ENCODE data around the gene TBX3.

The TBX3 gene

DNA sequence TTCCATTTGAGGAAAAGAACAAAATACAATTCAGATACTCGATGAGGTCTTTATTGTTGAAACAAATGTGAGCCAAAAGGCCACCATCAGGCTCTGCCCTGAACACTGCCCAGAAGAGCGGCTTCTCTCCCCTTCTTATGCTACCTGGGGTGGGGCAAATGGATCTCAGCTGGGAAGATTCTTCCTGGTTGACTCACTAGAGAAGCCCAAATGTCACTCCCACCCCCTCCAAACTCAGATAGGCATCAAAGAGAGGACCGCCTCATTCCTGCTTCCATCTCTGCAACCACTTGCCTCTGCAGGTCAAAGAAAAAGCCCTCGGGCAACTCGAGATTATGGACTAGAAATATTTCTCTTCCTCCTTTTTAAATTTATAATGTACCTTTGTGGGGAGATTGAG lies 55.8 kb downstream of the TBX3 start:
- Histone ChIP-seq H3K27ac (ENCODE audit: low read length) (no peak overlapping the region), H4K20me1 (ENCODE audit: insufficient read depth, low read length) (no peaks in the 10 kb centered on the region), H3K4me1 (ENCODE audit: insufficient read depth, low read length) (no peaks in the 10 kb centered on the region), H3K79me2 (ENCODE audit: insufficient read depth, low read length) (no peaks in the 10 kb centered on the region), H3K4me2 (ENCODE audit: insufficient read depth, low read length) (no peak overlapping the region), H3K4me3 (ENCODE audit: low read depth in 1 of 2, low read length in 2 of 2) (no peak overlapping the region), H2AFZ (ENCODE audit: low read depth, low read length) (no peak overlapping the region), H3K9ac (ENCODE audit: low read depth, low read length) (no peak overlapping the region), H3K36me3 (ENCODE audit: insufficient read depth, low read length) (no peaks in the 10 kb centered on the region), H3K9me3 (ENCODE audit: insufficient read depth, low read length, severe bottlenecking) (no peaks in the 10 kb centered on the region), H3K27me3 (ENCODE audit: insufficient read depth, low read length, poor library complexity) (no peaks in the 10 kb centered on the region)
- DNase-seq (no peak), ATAC-seq (ENCODE audit: insufficient read depth, low read depth) (no peak)
- no peak for TF ChIP-seq EZH2 (IDR thresholded peaks at IDR 0.05; ENCODE audit: borderline replicate concordance, low read depth, low read length, severe bottlenecking)
- TF ChIP-seq, protein P1, sequence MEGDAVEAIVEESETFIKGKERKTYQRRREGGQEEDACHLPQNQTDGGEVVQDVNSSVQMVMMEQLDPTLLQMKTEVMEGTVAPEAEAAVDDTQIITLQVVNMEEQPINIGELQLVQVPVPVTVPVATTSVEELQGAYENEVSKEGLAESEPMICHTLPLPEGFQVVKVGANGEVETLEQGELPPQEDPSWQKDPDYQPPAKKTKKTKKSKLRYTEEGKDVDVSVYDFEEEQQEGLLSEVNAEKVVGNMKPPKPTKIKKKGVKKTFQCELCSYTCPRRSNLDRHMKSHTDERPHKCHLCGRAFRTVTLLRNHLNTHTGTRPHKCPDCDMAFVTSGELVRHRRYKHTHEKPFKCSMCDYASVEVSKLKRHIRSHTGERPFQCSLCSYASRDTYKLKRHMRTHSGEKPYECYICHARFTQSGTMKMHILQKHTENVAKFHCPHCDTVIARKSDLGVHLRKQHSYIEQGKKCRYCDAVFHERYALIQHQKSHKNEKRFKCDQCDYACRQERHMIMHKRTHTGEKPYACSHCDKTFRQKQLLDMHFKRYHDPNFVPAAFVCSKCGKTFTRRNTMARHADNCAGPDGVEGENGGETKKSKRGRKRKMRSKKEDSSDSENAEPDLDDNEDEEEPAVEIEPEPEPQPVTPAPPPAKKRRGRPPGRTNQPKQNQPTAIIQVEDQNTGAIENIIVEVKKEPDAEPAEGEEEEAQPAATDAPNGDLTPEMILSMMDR (IDR thresholded peaks at IDR 0.05; ENCODE audit: borderline replicate concordance, extremely low read depth, low read length, poor library complexity, severe bottlenecking), result no peak

GRCh38 chr12:114627393-114627792 lies 56.6 kb downstream of the TBX3 start:
- H3K4me1 ChIP-seq (ENCODE audit: insufficient read depth, low read length), result no peaks in the 10 kb centered on the region
- ATAC-seq (ENCODE audit: insufficient read depth, low read depth), result no peak
- H3K27me3 ChIP-seq (ENCODE audit: insufficient read depth, low read length, poor library complexity), result no peaks in the 10 kb centered on the region
- no peak overlapping the region for H2AFZ ChIP-seq (ENCODE audit: low read depth, low read length)
- no peak overlapping the region for H3K4me2 ChIP-seq (ENCODE audit: insufficient read depth, low read length)
- DNase-seq, result no peak
- H4K20me1 ChIP-seq (ENCODE audit: insufficient read depth, low read length), result no peaks in the 10 kb centered on the region
- H3K9ac ChIP-seq (ENCODE audit: low read depth, low read length), result no peak overlapping the region
- TF ChIP-seq EZH2 (IDR thresholded peaks at IDR 0.05; ENCODE audit: borderline replicate concordance, low read depth, low read length, severe bottlenecking), result no peak
- TF ChIP-seq, protein P1 (IDR thresholded peaks at IDR 0.05; ENCODE audit: borderline replicate concordance, extremely low read depth, low read length, poor library complexity, severe bottlenecking), result no peak
- H3K9me3 ChIP-seq (ENCODE audit: insufficient read depth, low read length, severe bottlenecking), result no peaks in the 10 kb centered on the region
- H3K79me2 ChIP-seq (ENCODE audit: insufficient read depth, low read length), result no peaks in the 10 kb centered on the region
- H3K36me3 ChIP-seq (ENCODE audit: insufficient read depth, low read length), result no peaks in the 10 kb centered on the region
- H3K27ac ChIP-seq (ENCODE audit: low read length), result no peak overlapping the region
- no peak overlapping the region for H3K4me3 ChIP-seq (ENCODE audit: low read depth in 1 of 2, low read length in 2 of 2)

GRCh38 chr12:114625294-114625851 lies 58.6 kb downstream of the TBX3 start:
- Histone ChIP-seq H4K20me1 (ENCODE audit: insufficient read depth, low read length) (no peaks in the 10 kb centered on the region), H3K27ac (ENCODE audit: low read length) (no peak overlapping the region), H3K27me3 (ENCODE audit: insufficient read depth, low read length, poor library complexity) (no peaks in the 10 kb centered on the region), H3K4me3 (ENCODE audit: low read depth in 1 of 2, low read length in 2 of 2) (no peak overlapping the region), H3K9me3 (ENCODE audit: insufficient read depth, low read length, severe bottlenecking) (no peaks in the 10 kb centered on the region), H3K36me3 (ENCODE audit: insufficient read depth, low read length) (no peaks in the 10 kb centered on the region), H3K4me1 (ENCODE audit: insufficient read depth, low read length) (no peaks in the 10 kb centered on the region), H3K79me2 (ENCODE audit: insufficient read depth, low read length) (no peaks in the 10 kb centered on the region), H2AFZ (ENCODE audit: low read depth, low read length) (no peak overlapping the region), H3K4me2 (ENCODE audit: insufficient read depth, low read length) (no peak overlapping the region), H3K9ac (ENCODE audit: low read depth, low read length) (no peak overlapping the region)
- DNase-seq (peak; percentile 56), ATAC-seq (ENCODE audit: insufficient read depth, low read depth) (peak; percentile 77)
- TF ChIP-seq, protein P1 (IDR thresholded peaks at IDR 0.05; ENCODE audit: borderline replicate concordance, extremely low read depth, low read length, poor library complexity, severe bottlenecking), result peak; percentile 79
- TF ChIP-seq EZH2 (IDR thresholded peaks at IDR 0.05; ENCODE audit: borderline replicate concordance, low read depth, low read length, severe bottlenecking), result no peak

DNA sequence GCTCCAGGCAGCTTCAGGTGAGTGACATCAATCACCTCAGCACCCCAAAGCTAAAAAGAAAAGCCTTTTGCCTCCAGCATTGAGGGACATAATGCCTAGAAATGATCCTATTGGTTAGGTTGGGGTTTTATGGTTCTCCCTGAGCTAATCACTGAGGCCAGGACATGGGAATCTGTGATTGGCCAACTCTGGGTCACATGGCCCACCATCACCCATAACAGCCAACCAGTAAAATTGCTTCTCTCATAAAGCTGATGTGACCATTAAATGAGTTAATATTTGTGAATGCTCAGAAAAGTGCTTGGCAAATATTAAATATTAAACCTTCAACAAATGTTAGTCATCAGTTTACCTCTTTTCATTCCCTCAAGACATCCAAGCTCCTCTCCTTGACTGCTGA lies 60.2 kb downstream of the TBX3 start:
- DNase-seq, result no peak
- no peaks in the 10 kb centered on the region for H3K27me3 ChIP-seq (ENCODE audit: insufficient read depth, low read length, poor library complexity)
- H3K4me2 ChIP-seq (ENCODE audit: insufficient read depth, low read length), result no peak overlapping the region
- H3K9me3 ChIP-seq (ENCODE audit: insufficient read depth, low read length, severe bottlenecking), result no peaks in the 10 kb centered on the region
- no peaks in the 10 kb centered on the region for H3K36me3 ChIP-seq (ENCODE audit: insufficient read depth, low read length)
- no peak overlapping the region for H3K4me3 ChIP-seq (ENCODE audit: low read depth in 1 of 2, low read length in 2 of 2)
- no peak overlapping the region for H2AFZ ChIP-seq (ENCODE audit: low read depth, low read length)
- ATAC-seq (ENCODE audit: insufficient read depth, low read depth), result no peak
- H3K27ac ChIP-seq (ENCODE audit: low read length), result no peak overlapping the region
- H4K20me1 ChIP-seq (ENCODE audit: insufficient read depth, low read length), result no peaks in the 10 kb centered on the region
- TF ChIP-seq, protein P1 (IDR thresholded peaks at IDR 0.05; ENCODE audit: borderline replicate concordance, extremely low read depth, low read length, poor library complexity, severe bottlenecking), result no peak
- TF ChIP-seq EZH2 (IDR thresholded peaks at IDR 0.05; ENCODE audit: borderline replicate concordance, low read depth, low read length, severe bottlenecking), result no peak
- H3K4me1 ChIP-seq (ENCODE audit: insufficient read depth, low read length), result no peaks in the 10 kb centered on the region
- H3K9ac ChIP-seq (ENCODE audit: low read depth, low read length), result no peak overlapping the region
- H3K79me2 ChIP-seq (ENCODE audit: insufficient read depth, low read length), result no peaks in the 10 kb centered on the region
